GM23338 (cell line): ENCODE data around the gene NR0B2.

ENCODE experiments used
- CREB1 ChIP-seq: fragments of 250-450 bp; sonication (Bioruptor Pico); IDR thresholded peaks from 2 replicates; pipeline ENCODE4 v1.5.0; 2020; ENCODE audit warnings: low read depth, mild to moderate bottlenecking, moderate library complexity
- CTCF ChIP-seq, 2 experiments: fragments of 200-600 bp in 1 of 2; sonication (generic) in 1 of 2; conservative IDR thresholded peaks; 2 replicates each; pipeline versions ENCODE4 v1.5.1 to v1.6.1; 2016 to 2017; ENCODE audit warnings: antibody characterized with exemption in 2 of 2, low read depth in 2 of 2, mild to moderate bottlenecking in 2 of 2, moderate library complexity in 1 of 2
- EZH2 ChIP-seq: fragments of 200-600 bp; sonication (generic); IDR thresholded peaks from one replicate; pipeline ENCODE4 v1.8.0; 2017; ENCODE audit warnings: antibody characterized with exemption, mild to moderate bottlenecking, low read depth; ENCODE audit not compliant: unreplicated experiment
- EZH2phosphoT487 ChIP-seq: fragments of 200-600 bp; sonication (generic); IDR thresholded peaks from one replicate; pipeline ENCODE4 v1.8.1; 2018; ENCODE audit warnings: antibody characterized with exemption; ENCODE audit not compliant: unreplicated experiment
- JUNB ChIP-seq: IDR thresholded peaks from one replicate; pipeline ENCODE4 v1.6.1; 2016; ENCODE audit warnings: antibody characterized with exemption; ENCODE audit not compliant: unreplicated experiment
- NANOG ChIP-seq: IDR thresholded peaks from 2 replicates; pipeline ENCODE4 v1.6.1; 2016; ENCODE audit warnings: antibody characterized with exemption, borderline replicate concordance
- POLR2AphosphoS5 ChIP-seq: IDR thresholded peaks from 2 replicates; pipeline ENCODE4 v1.6.1; 2016; ENCODE audit warnings: antibody characterized with exemption, low read depth
- REST ChIP-seq: IDR thresholded peaks from one replicate; pipeline ENCODE4 v1.6.1; 2018; ENCODE audit warnings: antibody characterized with exemption; ENCODE audit not compliant: unreplicated experiment
- STAT1 ChIP-seq: IDR thresholded peaks from one replicate; pipeline ENCODE4 v1.6.1; 2016; ENCODE audit warnings: antibody characterized with exemption; ENCODE audit not compliant: unreplicated experiment
- ZNF114 ChIP-seq: fragments of 250-450 bp; sonication (Bioruptor Pico); IDR thresholded peaks from 2 replicates; pipeline ENCODE4 v1.5.0; 2020; ENCODE audit warnings: mild to moderate bottlenecking, moderate library complexity
- ZNF331 ChIP-seq: fragments of 250-450 bp; sonication (Bioruptor Pico); IDR thresholded peaks from 2 replicates; pipeline ENCODE4 v1.5.0; 2020; ENCODE audit warnings: low read depth, mild to moderate bottlenecking, moderate library complexity
- TF ChIP-seq, protein P1 (sequence below): IDR thresholded peaks from 2 replicates; pipeline ENCODE4 v1.6.1; 2016; ENCODE audit warnings: antibody characterized with exemption

DNA sequence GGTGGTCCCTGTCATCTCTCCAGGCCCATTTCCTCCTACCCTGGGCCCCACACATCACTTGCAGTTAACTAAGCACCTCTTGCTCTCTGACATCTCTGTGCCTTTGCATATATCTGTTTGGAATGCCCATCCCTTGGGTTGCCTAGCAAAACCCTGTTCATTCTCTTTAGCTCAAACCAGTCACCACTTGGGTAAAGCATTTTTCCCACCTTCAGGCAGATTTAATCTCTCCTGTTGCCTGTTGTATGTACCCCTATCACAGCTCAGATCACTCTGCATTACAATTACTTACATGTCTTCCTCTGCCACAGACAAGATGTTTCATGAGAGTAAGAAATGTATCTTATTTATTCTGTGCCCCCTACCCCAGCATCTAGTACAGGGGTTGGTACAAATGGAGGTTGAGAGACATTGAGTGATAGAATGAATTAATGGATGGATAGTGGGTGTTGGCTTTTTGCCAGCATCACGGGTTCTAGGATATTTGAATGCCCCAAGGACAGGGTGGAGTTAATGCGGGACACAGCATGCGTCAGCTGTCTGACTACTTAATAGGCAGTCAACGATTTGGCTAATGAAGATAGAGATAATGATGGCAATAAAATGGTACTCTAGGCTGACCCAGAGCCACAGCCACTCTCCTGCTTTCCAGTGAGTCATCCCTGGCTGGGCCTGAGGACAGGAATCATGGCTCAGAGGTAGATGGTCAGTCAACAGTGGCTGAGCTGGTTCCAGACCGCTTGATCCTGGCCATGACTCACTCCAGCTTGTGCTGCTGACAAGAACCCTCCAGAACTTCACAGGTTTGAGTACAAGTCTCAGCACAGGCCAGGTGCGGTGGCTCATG is 6.5 kb downstream of the NR0B2 start:
- TF ChIP-seq CTCF (conservative IDR thresholded peaks at IDR 0.05; ENCODE audit: low read depth in 2 of 2), result no peak
- no peak for TF ChIP-seq EZH2phosphoT487
- TF ChIP-seq EZH2, result no peak
- TF ChIP-seq REST, result no peak
- TF ChIP-seq CREB1 (CRISPR knock-in tag), result no peak
- no peak for TF ChIP-seq POLR2AphosphoS5
- TF ChIP-seq, protein P1, sequence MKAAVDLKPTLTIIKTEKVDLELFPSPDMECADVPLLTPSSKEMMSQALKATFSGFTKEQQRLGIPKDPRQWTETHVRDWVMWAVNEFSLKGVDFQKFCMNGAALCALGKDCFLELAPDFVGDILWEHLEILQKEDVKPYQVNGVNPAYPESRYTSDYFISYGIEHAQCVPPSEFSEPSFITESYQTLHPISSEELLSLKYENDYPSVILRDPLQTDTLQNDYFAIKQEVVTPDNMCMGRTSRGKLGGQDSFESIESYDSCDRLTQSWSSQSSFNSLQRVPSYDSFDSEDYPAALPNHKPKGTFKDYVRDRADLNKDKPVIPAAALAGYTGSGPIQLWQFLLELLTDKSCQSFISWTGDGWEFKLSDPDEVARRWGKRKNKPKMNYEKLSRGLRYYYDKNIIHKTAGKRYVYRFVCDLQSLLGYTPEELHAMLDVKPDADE, result no peak
- TF ChIP-seq ZNF114 (CRISPR knock-in tag), result no peak
- TF ChIP-seq JUNB, result no peak
- no peak for TF ChIP-seq STAT1
- no peak for TF ChIP-seq NANOG
- no peak for TF ChIP-seq ZNF331
